Psoas muscle (tissue), 8 donors: ENCODE results near the gene DNAJB11. TPM values are rescaled to one million over a fixed set of nuclear protein-coding genes. Genes with fewer than 3 reads are reported as not detected.
"Not testable (repeated sequence)": the region's sequence is repeated elsewhere in the genome, so short reads cannot be mapped to it uniquely, and the experiment has no call there.

Experiments
- ATAC-seq, 4 donors: fragments of 200-7000 bp; cut with Tn5 transposase; one replicate each; pipeline ENCODE4 v1.9.1; 2020; ENCODE audit warnings: moderate library complexity in 3 of 4, mild to moderate bottlenecking in 2 of 4
- DNase-seq, 2 donors: peaks; one replicate each; pipeline ENCODE4 v3.0.0-alpha.2; 2020
- H3K27ac ChIP-seq: fragments of 200-600 bp; one replicate; pipeline ENCODE4 v1.8.0; 2022
- H3K27me3 ChIP-seq, 3 donors: fragments of 200-600 bp in 1 of 3; one replicate each; pipeline versions ENCODE4 v1.6.1 to v1.8.0; 2013 to 2022; ENCODE audit warnings: low read length in 2 of 3, mild to moderate bottlenecking in 2 of 3, moderate library complexity in 1 of 3; ENCODE audit not compliant: insufficient read depth in 3 of 3
- H3K36me3 ChIP-seq, 2 donors: fragments of 200-600 bp in 1 of 2; one replicate each; pipeline versions ENCODE4 v1.6.1 to v1.8.0; 2013 to 2022; ENCODE audit warnings: low read depth in 1 of 2, mild to moderate bottlenecking in 1 of 2, moderate library complexity in 1 of 2; ENCODE audit not compliant: insufficient read depth in 1 of 2
- H3K4me1 ChIP-seq: fragments of 200-600 bp; one replicate; pipeline ENCODE4 v1.8.0; 2022
- H3K4me3 ChIP-seq: fragments of 200-600 bp; one replicate; pipeline ENCODE4 v1.8.0; 2022; ENCODE audit warnings: mild to moderate bottlenecking
- H3K9me3 ChIP-seq: fragments of 200-600 bp; one replicate; pipeline ENCODE4 v1.8.0; 2022
- WGBS, 3 donors: extraction: QIAGEN DNeasy Blood & Tissue Kit; methylation state at CpG; one replicate each; pipeline versions ENCODE4 v1.1.6 to v1.1.7; 2013; 5-methylcytosine and 5-hydroxymethylcytosine counted together
- intact Hi-C, 2 donors: fragments of 100-400 bp; cut with DNase I; formaldehyde crosslinking; loops; one replicate each; pipeline versions ENCODE4 v1.11.0 to v1.14.2; 2022
- polyA plus RNA-seq, 3 donors: library from polyadenylated mRNA; stranded (reverse); fragments of 200-250 nt; gene quantifications; one replicate each; pipeline ENCODE4 v1.2.3, GENCODE V29; 2013
- total RNA-seq, 4 donors: library from RNA; stranded (reverse); fragmentation: NEBNext Ultra II Directional in 2 of 4; extraction: Animal tissue kit (Norgen Biotek cat#: 25700) in 2 of 4; gene quantifications; one replicate each; pipeline versions ENCODE4 v1.2.1 to v1.2.4, GENCODE V29; 2021 to 2023
- TF ChIP-seq, protein P1 (sequence below): fragments of 200-600 bp; IDR thresholded peaks from one replicate; pipeline ENCODE4 v1.8.0; 2022; ENCODE audit warnings: antibody characterized with exemption
- donor health status: healthy with polysubstance abuse.
- donor health status: DM: no; HTN: no; CAD: no; lungs with moderate emphysema.
- donor health status: Bipolar disorder and iron deficiency.
- donor health status: healthy.
- donor health status: DM: yes; HTN: yes; CAD: no.
- donor health status: DM: no; HTN: no; CAD: no.
- donor health status: DM: no; HTN: no; CAD: no.
- donor health status: DM: yes; HTN: yes; CAD: no.

DNAJB11 gene
- total and polyA plus RNA-seq, 7 donors, result 10.3 to 49.2 (median 24.2) TPM

DNA sequence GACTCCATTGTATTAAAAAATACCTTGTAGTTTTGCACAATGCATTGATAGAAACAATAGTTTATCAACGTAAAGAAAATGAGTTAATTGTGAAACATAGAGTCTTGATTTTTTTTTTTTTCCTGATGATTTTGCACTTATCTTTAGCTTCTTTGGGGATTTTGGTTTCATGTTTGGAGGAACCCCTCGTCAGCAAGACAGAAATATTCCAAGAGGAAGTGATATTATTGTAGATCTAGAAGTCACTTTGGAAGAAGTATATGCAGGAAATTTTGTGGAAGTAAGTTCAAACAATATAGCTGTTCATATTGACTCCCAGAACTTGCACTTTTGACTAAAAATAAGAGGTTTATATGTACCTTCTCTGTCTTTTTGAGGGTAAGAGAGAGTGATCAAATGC is 7.0 kb downstream of the DNAJB11 start:
- 70 to 84% (median 83%) methylated on average over 2 of the region's 2 CpGs for WGBS, 3 donors
- Histone ChIP-seq H3K4me3 (no peak overlapping the region), H3K27me3 (no peaks in the 10 kb centered on the region), H3K27ac (no peak overlapping the region), H3K36me3 (peaks cover 7 to 100% of the 10 kb centered on the region in 2 donors), H3K9me3 (no peaks in the 10 kb centered on the region), H3K4me1 (no peaks in the 10 kb centered on the region)
- TF ChIP-seq, protein P1, sequence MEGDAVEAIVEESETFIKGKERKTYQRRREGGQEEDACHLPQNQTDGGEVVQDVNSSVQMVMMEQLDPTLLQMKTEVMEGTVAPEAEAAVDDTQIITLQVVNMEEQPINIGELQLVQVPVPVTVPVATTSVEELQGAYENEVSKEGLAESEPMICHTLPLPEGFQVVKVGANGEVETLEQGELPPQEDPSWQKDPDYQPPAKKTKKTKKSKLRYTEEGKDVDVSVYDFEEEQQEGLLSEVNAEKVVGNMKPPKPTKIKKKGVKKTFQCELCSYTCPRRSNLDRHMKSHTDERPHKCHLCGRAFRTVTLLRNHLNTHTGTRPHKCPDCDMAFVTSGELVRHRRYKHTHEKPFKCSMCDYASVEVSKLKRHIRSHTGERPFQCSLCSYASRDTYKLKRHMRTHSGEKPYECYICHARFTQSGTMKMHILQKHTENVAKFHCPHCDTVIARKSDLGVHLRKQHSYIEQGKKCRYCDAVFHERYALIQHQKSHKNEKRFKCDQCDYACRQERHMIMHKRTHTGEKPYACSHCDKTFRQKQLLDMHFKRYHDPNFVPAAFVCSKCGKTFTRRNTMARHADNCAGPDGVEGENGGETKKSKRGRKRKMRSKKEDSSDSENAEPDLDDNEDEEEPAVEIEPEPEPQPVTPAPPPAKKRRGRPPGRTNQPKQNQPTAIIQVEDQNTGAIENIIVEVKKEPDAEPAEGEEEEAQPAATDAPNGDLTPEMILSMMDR, result no peak
- intact Hi-C loops, result no loop called here
- DNase-seq (no peak), ATAC-seq (no peak)

DNA sequence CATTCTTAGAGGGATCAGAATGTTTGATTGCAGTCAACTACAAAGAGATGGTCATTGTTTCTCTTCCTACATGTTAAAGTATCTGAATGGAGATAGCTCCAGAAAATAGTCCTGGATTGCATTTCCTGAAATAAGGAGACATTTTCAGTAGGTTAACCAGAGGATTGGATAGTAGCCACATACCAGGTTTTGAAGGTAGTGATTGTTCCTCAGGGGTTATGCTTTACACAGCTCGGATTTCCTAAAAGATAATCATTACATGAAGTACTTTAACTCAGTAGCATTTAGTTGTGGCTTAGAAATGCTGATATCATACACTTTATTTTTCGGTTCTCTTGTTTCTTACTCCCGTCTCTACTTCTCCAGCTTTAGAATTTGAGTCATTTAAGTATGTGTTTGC is 10.3 kb downstream of the DNAJB11 start:
- peaks cover 14 to 100% of the 10 kb centered on the region in 2 donors for H3K36me3 ChIP-seq
- no peaks in the 10 kb centered on the region for H3K9me3 ChIP-seq
- H3K4me1 ChIP-seq, result no peaks in the 10 kb centered on the region
- H3K27ac ChIP-seq, result no peak overlapping the region
- TF ChIP-seq, protein P1, result no peak
- WGBS, 3 donors, result 90 to 93% (median 93%) methylated on average over 3 of the region's 3 CpGs
- DNase-seq, result no peak
- no peaks in the 10 kb centered on the region for H3K27me3 ChIP-seq
- ATAC-seq, result no peak
- intact Hi-C loops, result no loop called here
- H3K4me3 ChIP-seq, result no peak overlapping the region

DNA sequence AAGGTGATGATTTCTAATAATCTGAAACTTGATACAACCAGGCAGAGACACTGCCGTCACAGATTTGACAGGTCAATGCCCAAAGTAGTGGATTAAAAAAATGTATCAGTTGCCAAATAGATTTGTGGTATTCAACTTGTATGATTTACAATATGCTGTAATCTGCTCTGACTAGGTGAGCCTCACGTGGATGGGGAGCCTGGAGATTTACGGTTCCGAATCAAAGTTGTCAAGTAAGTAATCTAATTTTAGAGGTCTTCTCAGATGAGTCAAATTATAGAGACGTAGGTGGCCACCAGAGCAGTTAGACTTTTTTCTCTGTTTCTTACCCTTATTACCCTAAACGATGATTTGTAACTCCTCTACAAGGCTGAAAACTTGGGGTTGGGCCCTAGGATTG is 12.0 kb downstream of the DNAJB11 start:
- Histone ChIP-seq H3K4me3 (no peak overlapping the region), H3K36me3 (peaks cover 14 to 89% of the 10 kb centered on the region in 2 donors), H3K27me3 (no peaks in the 10 kb centered on the region), H3K9me3 (no peaks in the 10 kb centered on the region), H3K4me1 (no peaks in the 10 kb centered on the region), H3K27ac (no peak overlapping the region)
- DNase-seq (no peak), ATAC-seq (no peak)
- intact Hi-C loops, result no loop called here
- TF ChIP-seq, protein P1, result no peak
- 88 to 93% (median 92%) methylated on average over 6 of the region's 6 CpGs for WGBS, 3 donors

DNA sequence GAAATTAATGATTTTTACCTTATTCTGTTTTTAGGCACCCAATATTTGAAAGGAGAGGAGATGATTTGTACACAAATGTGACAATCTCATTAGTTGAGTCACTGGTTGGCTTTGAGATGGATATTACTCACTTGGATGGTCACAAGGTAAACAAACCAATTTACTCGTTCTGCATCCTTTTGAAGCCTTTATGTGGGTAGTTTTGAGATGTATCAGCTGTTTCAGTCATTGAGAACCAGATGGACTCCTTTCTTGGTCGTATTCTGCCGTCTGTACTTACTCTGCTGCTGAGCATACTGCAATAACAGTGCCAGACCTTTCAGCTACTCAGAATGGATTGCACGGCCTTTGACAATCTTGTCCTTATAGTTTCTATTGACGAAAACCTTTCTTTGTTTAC is 13.3 kb downstream of the DNAJB11 start:
- Histone ChIP-seq H3K27ac (no peak overlapping the region), H3K27me3 (no peaks in the 10 kb centered on the region), H3K4me3 (no peak overlapping the region), H3K9me3 (no peaks in the 10 kb centered on the region), H3K36me3 (peaks cover 14 to 76% of the 10 kb centered on the region in 2 donors), H3K4me1 (no peaks in the 10 kb centered on the region)
- 72 to 79% (median 75%) methylated on average over 5 of the region's 5 CpGs for WGBS, 3 donors
- intact Hi-C loops, result no loop called here
- TF ChIP-seq, protein P1, result no peak
- no peak for DNase-seq
- ATAC-seq, result no peak

DNA sequence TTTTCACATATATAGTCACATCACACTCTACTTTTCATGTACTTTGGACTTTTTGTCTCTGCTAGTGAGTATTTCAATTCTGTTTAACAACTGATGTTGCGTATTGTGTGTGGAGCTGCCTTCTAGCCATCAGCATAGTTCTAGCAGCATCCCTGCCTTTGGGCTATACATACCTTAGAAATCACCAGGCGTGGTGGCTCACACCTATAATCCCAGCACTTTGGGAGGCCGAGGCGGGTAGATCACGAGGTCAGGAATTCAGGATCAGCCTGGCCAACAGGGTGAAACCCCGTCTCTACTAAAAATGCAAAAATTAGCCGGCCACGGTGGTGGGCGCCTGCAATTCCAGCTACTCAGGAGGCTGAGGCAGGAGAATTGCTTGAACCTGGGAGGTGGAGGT is 15.7 kb downstream of the DNAJB11 start:
- WGBS, 3 donors, result 80 to 93% (median 84%) methylated on average over 6 to 9 of the region's 9 CpGs
- peaks cover 14 to 52% of the 10 kb centered on the region in 2 donors for H3K36me3 ChIP-seq
- intact Hi-C loops, DNase-seq, H3K4me3 ChIP-seq, H3K27me3 ChIP-seq, H3K4me1 ChIP-seq, H3K27ac ChIP-seq, H3K9me3 ChIP-seq, ATAC-seq: not testable (repeated sequence)
